HS-5 (cell line): ENCODE results near the gene RAB31.

ENCODE experiments used
- DNase-seq: peaks from one replicate; pipeline ENCODE4 v3.0.0-alpha.2; 2012; ENCODE audit warnings: low read depth

Gene RAB31

DNA sequence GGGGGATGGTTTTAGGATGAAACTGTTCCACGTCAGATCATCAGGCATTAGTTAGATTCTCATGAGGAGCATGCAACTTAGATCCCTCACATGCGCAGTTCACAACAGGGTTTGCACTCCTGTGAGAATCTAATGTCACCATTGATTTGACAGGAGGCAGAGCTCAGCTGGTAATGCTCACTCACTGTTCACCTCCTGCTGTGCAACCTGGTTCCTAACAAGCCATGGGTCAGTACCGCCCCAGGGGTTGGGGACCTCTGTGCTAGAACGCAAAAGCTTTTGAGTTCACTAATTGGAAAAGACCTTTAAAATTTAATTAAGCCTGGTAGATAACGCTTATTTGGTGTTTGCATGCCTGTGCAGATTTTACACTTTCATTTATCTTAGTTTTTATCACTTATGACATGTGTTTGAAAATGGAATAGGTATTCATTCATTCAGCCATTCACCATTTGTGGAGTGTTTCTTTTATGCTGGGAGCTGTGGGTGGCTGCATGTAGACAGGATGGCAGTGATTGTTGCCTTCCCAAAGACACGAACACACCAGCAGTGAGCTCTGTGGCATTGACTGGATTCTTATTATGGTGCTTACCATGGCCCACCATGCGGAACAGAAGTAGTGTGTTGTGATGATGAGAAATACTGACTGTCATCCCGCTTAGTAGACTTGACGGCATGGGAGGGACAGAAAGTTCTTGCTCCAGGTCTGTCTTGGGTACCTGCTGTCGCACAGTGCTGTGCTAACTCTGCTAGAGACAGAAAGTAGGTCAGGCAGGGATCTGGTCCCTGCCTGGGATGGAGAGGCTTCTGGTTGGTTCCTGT is 6.4 kb downstream of the RAB31 start:
- no peak for DNase-seq

DNA sequence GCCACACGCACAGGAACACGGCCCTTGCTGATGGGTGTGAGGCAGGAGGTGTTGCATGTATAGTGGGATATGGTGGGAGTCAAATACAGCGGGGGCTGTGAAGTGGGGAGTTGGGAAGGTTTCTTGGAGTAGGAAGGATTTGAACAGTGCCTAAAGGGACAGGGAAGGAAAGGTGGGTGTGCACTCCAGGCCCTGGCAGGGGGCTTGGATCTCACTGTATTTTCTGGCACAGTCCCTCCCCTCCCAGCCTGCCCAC is 6.9 kb downstream of the RAB31 start:
- no peak for DNase-seq

GRCh38 chr18:9715978-9716774 is 8.1 kb downstream of the RAB31 start:
- no peak for DNase-seq

- DNase-seq = no peak
Observed at GRCh38 chr18:9716780-9717563, 8.9 kb downstream of the RAB31 start.

DNA sequence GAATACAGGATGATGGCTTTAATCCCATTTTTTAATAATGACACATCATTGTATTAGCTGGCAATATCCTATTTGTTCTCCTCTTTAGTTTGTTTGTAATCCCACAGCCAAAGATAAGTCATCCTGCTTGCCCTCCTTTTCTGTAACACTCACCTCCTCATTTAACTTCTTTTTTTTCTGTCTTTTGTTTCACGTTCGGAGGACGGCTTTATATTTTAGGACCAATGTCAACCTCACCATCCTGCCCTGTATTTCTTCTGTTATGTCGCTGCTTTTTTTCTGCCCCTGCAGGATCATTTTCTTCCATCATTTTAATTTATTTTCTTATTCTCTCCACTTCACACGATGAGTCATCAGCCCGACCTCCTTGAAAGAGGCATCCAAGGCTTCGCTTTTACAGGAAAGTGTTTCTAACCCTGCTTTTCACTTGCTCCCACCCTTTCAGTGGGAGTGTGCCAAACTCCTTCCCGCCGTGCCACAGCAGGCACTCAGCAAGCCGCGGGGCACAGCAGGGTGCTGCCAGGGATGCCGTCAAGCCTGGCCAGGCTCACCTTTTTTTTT is 11.4 kb downstream of the RAB31 start:
- no peak for DNase-seq

DNA sequence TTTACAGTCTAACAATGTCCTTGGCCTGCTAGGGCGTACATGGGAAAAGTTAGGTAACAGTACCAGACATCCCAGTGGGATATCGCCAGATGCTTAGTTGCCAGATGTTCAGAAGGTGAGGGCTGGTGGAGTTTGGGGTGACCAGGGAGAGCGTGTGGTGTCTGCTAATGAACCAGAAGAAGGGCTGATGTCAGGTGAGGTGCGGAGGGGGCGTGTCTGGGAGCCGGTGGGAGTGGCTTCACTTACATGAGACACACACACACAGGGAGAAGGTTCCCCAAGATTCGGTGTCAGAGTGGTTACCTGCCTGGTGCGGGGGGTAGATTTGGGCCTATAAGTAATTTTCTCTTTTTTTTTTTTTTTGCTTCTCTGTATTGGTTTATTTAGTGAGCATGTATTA is 12.2 kb downstream of the RAB31 start:
- no peak for DNase-seq

- no peak for DNase-seq
Observed at GRCh38 chr18:9721893-9722550, 13.9 kb downstream of the RAB31 start.

DNA sequence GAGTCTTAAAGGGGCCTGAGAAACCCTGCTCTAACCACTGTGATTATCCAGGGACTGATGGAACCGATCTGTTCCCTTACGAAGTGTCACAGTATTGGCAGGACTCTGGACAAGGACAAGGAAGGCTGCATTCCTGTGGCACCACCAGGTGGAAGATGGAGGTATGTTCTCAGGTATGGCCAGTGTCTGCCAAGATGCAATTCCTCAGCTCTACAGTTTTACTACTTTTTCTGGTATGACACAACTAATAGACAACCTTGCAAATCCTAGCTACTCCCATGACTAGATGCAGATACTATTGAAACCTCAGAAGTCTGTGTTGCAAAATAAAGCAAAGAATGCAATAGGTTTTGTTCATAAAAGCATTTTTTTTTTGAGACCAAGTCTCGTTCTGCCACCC is 14.6 kb downstream of the RAB31 start:
- DNase-seq = no peak

- DNase-seq = no peak
Observed at GRCh38 chr18:9724797-9725585, 16.9 kb downstream of the RAB31 start.

GRCh38 chr18:9726175-9726574 is 18.1 kb downstream of the RAB31 start:
- DNase-seq = no peak

GRCh38 chr18:9726936-9727335 is 18.8 kb downstream of the RAB31 start:
- DNase-seq = no peak

- no peak for DNase-seq
Observed at GRCh38 chr18:9730786-9731185, 22.7 kb downstream of the RAB31 start.

GRCh38 chr18:9731380-9731779 is 23.3 kb downstream of the RAB31 start:
- DNase-seq = peak; percentile 80

DNA sequence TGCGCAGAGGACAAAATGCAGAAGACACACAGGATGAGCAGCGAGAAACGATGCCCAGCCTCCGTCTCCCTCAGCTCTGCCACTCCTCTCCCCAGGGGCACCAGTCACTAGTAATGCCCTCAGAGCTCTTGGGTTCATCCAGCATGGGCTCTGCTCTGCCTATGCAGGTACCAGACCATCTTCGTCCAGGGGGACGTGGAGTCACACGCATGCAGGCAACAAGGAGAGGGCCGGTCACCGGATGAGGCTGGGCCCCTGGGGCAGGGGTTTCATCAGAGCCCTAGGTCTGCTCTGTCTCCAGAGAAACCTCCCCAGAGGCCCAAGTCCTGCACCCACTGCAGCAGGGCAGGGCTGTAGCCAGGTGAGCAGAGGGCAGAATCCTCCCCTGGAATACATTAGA is 23.9 kb downstream of the RAB31 start:
- no peak for DNase-seq

DNA sequence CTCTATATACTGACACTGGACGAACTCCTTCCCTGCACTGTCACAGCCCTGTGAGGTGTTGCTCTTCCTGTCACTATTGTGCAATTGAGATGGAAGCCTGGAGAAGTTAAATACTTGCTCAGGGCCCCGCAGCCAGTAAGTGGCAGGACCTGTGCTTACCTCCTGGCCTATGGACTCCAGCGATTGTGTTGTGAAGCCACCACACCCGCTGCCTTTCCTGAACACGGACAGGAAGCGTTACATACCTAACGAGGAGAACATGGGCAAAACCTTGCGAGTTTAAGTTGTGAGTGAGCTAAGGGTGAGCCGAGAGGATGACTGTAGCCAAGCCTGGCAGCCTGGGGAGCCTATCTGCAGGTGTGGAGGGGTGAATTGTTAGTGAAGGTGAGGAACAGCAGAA is 26.1 kb downstream of the RAB31 start:
- DNase-seq = no peak

GRCh38 chr18:9735238-9735637 is 27.1 kb downstream of the RAB31 start:
- DNase-seq = no peak

DNA sequence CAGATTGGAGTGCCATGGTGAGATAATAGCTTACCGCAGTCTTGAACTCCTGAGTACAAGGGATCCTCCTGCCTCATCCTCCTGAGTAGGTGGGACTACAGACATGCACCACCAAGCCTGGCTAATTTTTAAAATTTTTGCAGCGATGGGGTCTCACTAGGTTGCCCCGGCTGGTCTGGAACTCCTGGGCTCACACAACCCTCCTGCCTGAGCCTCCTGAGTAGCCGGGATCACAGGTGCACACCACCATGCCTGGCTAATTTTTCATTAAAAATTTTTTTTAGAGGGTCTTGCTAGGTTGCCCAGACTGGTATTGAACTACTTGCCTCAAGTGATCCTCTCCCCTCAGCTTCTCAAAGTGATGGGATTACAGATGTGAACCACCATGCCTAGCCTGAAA is 27.8 kb downstream of the RAB31 start:
- DNase-seq = no peak

- no peak for DNase-seq
Observed at GRCh38 chr18:9736286-9736835, 28.3 kb downstream of the RAB31 start.

DNA sequence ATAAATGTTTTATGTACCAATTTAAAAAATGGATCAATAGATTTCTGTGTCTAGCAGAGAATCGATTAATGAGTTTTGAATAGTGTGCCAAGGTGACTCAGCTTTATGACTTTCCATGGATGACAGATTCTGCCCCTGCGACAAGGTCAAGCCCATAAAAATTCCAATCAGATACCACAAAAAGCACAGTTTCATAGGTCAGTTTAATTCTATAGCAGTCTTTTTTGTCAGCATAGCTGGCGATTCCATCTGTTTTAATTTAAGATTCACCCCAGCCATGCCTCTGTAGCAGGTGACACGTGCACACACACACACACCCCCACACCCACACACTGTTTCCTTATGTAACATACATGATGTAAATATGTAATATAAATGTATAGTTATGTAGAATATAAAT is 28.9 kb downstream of the RAB31 start:
- no peak for DNase-seq

DNA sequence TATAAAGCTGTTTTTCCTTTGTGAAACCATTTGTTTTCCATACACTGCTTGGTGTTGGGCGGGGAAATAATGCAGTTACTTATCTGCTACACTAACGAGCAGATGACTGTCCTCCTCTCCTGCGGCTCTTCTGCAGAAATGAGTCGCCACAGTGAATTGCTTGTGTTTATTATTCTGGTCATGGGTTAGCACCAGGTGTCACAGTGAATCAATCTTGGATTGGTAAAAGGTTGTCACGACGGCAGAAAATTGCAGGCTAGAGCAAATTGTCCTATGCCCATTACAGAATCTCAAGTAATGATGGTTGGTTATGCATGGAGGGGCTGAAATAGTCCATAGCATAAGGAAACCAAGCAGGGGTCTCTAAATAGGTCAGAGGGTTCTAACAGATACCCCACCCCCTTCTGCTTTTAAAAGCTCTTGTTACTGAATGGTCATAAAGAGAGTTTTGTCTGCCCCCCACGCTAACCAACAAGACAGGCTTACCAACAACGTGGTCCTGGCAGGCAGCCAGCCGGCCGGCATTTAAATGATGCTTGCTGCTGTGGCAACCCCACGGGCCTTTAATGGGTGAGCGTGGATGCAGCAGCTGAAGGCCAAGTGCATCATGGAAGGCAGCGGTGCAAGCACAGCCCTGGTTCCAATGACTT is 29.5 kb downstream of the RAB31 start:
- no peak for DNase-seq
